Body of pancreas (tissue), 4 donors: Measurements from ENCODE around the gene ZNF546.

Source experiments
- POLR2A ChIP-seq, 3 donors: fragments of 450-650 bp; IDR thresholded peaks; one replicate each; pipeline ENCODE4 v1.6.1; 2016; ENCODE audit warnings: antibody characterized with exemption in 3 of 3, mild to moderate bottlenecking in 2 of 3
- TF ChIP-seq, protein P1 (sequence below), 7 experiments: fragments of 450-650 bp in 4 of 7; fragments of 200-600 bp in 3 of 7; sonication (generic) in 3 of 7; IDR thresholded peaks; one replicate each; pipeline ENCODE4 v1.5.1; 2016 to 2019; ENCODE audit warnings: antibody characterized with exemption in 7 of 7

- TF ChIP-seq, protein P1, sequence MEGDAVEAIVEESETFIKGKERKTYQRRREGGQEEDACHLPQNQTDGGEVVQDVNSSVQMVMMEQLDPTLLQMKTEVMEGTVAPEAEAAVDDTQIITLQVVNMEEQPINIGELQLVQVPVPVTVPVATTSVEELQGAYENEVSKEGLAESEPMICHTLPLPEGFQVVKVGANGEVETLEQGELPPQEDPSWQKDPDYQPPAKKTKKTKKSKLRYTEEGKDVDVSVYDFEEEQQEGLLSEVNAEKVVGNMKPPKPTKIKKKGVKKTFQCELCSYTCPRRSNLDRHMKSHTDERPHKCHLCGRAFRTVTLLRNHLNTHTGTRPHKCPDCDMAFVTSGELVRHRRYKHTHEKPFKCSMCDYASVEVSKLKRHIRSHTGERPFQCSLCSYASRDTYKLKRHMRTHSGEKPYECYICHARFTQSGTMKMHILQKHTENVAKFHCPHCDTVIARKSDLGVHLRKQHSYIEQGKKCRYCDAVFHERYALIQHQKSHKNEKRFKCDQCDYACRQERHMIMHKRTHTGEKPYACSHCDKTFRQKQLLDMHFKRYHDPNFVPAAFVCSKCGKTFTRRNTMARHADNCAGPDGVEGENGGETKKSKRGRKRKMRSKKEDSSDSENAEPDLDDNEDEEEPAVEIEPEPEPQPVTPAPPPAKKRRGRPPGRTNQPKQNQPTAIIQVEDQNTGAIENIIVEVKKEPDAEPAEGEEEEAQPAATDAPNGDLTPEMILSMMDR (IDR thresholded peaks at IDR 0.05) = no peak
- no peak for TF ChIP-seq POLR2A (IDR thresholded peaks at IDR 0.05)
These were observed 8.9 kb downstream of the ZNF546 start for GRCh38 chr19:40005691-40006272.
